Epithelial cell of prostate (primary cell): ENCODE data around the gene PDS5B.

ENCODE experiments used
- DNase-seq: peaks from one replicate; pipeline ENCODE4 v3.0.0-alpha.2; 2011; ENCODE audit warnings: low read depth, low spot score
- H3K27ac ChIP-seq: fragments of 450-650 bp; 2 replicates; pipeline ENCODE4 v1.5.1; 2017; ENCODE audit warnings: mild to moderate bottlenecking

The PDS5B gene

DNA sequence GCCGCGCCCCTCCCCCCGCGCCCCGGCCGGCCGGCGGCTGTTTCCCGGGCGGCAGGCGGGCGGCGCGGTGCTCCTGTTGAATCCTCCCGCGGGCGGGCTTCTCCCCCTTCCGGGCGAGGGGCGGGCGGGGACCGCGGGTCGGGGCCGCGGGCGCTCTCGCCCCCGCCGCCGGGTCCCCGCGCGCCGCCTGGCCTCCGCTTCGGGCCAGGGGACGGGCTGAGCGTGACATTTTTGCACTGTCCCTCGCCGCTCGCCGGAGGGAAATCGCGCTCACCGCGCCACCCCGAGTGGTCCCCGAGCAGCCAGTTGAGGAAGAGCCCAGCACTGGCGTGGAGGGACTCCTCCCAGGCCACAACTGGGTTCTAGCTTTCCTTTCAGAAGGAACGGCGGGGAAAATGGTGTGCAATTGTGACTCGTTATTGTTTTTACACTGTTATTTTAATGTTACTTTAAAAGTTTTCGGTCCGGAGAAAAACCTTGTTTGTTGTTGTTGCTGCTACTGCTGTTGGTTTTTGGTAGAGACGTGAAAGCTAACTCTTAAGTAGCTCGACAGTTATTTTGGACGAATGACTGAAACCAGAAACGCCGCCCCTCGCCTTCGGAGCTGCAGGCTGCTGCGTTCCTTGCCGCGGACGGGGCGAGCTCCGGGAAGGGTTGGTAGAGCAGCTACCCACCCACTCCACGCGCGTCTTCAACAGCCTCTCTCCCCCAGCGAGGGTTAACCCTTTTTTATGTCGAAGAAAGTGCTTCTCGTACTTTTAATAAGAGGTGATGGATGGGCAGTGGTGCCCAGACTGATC, 959 bp downstream of the PDS5B start:
- H3K27ac ChIP-seq, result peak overlapping the region; percentile 83
- DNase-seq, result no peak

DNA sequence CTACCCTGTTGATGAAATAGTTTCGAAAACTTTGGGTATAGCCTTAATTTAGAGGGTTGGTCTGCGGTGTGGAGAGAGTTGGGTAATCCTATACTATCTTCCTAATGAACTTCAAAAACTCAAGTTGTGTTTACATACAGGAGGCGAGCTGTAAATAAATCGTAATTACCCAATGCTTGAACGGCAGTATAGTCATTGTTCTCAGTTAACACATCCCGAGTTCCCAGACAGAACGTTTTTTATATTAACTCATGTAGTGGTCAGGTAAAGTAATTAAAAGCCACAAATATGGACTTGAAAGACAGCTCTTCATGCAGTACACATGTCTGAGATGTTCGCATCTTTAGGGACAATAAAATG, 1.5 kb downstream of the PDS5B start:
- H3K27ac ChIP-seq, result peak overlapping the region; percentile 83
- DNase-seq, result no peak

DNA sequence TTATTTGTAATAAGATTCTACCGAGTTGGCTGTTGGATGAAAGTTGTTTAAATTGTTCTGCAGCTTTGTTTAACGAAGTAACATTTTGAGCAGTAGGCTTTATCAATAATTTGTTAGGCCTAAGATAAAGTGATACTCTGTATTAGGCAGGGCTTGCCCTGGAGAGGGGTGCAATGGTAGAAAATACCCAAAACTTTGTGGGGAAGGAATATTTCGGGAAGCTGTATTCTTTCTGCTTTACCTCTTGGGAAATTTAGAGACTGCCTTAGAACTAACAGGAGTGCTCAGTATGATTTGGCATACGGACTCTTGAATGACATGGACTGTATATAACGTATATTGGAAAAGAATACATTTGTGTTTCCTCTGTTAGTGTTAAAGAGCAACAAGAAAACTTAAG, 2.5 kb downstream of the PDS5B start:
- no peak for DNase-seq
- no peak overlapping the region for H3K27ac ChIP-seq

DNA sequence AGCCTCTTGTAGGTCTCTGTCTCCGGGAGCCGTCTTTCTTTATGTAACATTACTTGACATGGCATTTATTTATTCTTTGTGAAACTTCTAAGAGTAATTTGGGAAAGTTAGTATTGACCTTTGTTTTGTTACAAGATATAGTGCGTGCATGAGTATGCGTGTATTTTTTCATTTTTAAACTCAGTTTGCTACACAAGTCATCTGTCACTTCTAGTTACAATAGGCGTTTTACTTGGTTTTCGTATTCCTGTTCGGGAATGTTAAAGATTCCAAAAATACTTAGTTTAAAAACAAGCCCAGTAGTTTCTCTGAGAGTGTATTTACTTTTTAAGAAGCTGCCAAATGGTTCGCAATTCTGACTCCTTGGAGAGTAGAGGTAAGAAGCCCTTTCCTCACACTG, 3.2 kb downstream of the PDS5B start:
- DNase-seq, result no peak
- H3K27ac ChIP-seq, result no peak overlapping the region

DNA sequence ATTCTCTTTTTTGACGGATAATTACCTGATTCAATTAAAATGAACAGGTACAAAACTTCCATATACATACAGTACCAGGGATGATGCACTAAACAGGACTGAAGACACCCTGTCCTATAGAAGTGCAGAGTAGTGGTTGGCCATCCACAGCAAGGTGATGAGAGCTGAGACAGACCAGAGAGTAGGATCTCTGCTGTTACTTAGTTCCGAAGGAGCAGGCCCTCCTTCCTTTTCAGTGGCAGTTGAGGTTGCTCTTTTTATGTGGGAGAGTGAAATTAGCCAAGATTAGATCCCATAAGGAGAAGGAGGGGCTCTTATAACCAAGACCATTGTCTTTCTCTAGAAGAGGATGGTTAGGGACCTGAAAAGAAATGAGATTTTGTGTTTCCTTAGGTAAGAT, 4.0 kb downstream of the PDS5B start:
- no peak for DNase-seq
- no peak overlapping the region for H3K27ac ChIP-seq

DNA sequence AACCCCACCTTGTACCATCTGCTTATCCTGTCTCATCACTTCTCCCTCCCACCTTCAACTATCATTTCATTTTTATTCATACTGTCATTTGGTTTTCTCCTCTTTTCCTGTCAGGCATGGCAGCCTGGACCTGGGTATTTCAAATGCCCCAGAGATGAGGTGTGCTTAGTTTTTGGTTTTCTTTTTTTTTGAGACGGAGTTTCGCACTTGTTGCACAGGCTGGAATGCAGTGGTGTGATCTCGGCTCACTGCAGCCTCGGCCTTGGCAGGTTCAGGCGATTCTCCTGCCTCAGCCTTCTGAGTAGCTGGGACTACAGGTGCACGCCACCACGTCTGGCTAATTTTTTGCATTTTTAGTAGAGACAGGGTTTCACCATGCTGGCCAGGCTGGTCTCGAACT, 5.8 kb downstream of the PDS5B start:
- no peak overlapping the region for H3K27ac ChIP-seq
- no peak for DNase-seq

DNA sequence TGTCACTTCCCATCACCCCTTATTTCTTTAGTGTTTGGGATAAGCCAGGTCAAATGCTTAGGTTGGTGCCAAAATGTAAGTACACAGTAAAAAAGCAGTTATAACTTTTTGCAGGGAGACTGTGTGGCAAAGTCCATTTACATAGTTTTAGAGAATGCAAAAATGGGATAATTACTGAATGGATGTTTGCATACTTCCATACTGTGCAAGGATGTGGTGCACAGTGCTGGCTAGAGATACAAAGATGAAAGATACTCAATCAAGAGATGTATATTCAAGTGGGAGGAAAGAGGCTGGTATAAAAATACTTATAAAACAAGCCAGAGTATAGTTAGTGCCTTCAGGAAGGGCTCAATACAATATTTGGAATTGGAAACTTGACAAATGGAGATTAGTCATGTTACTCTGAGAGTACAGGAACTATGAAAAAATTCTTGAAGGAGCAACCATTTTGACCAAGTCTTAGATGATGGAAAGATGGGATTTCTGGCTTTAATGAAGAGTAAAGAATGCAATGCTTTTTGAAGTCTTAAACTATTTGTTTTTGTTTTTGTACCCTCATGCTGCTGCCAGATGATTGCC, 8.0 kb downstream of the PDS5B start:
- no peak overlapping the region for H3K27ac ChIP-seq
- no peak for DNase-seq

DNA sequence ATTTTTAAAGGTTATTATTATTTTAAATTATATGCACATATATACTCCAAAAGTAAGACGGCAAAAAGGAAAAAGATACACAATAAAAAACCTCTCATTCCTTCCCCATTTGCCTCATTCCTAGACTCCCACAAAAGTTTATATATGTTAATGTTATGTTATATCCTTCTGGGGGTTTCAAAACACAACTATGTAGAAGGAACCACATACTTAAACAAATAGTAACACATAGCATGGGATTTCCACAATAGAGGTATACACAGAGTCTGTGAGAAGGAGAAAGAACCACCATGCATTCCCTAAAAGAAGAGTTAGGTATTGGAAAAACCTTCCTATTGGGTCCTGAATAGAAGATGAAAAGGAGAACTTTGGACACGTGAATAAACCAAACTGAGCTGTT, 9.1 kb downstream of the PDS5B start:
- DNase-seq, result no peak
- no peak overlapping the region for H3K27ac ChIP-seq

DNA sequence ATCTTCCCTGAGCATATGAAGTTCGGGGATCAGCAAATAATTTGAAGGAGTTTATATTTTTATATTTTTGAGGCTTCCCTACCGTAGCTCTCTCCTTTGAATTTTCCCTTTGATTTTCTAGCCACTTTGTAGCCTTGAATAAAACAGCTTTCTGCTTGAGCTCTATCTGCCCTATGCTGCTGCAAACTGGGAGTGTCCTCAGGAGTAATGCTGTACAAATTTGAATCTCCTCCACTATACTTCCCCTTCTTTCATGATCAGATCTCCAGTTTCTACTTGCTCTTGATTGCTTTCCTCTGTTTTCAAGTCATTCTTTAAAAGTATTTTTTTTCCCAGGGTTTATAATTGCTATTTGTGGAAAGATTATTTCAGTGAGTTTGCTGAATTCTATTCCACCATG, 14.6 kb downstream of the PDS5B start:
- H3K27ac ChIP-seq, result no peak overlapping the region

DNA sequence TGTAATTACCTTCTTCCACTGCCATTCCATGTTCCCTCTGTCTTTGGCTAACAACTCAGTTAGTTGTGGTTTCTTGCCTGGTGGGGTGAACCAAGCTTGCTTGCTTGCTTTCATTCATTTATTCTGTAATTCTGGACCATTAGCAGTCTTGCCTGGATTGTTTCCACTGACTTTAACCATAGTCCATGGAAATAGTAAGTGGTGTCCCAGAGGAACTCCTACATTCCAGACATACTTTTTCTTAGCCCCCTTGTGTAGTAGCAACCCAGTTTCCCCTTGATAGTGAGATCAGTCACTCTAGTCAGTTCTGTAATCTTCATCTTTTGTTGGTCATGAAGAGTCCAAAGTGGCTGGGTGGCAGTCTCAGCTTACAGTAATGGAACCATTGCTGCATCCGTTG, 23.2 kb downstream of the PDS5B start:
- no peak for DNase-seq

More for the DNA sequence above, 14.6 kb downstream of the PDS5B start:
- DNase-seq, result no peak

DNA sequence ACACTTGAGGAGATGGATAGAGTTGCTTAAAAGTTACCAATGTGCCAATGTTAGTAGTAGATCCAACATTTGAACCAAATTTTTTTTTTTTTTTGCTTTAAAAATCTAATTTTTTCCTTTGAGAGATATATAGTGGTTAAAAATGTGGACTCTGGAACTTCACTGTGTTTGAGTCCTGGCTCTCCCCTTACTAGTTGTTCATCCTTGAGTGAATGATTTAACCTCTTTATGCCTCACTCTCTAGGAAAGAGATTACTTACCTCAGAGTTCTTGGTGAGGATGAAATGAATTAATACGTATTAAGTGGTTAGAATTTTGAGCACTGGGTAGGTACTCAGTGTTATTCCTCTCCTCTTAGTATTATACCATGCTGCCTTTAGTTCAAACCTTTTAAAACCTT, 24.3 kb downstream of the PDS5B start:
- no peak for DNase-seq
- no peak overlapping the region for H3K27ac ChIP-seq

More for the DNA sequence above, 23.2 kb downstream of the PDS5B start:
- no peak overlapping the region for H3K27ac ChIP-seq

DNA sequence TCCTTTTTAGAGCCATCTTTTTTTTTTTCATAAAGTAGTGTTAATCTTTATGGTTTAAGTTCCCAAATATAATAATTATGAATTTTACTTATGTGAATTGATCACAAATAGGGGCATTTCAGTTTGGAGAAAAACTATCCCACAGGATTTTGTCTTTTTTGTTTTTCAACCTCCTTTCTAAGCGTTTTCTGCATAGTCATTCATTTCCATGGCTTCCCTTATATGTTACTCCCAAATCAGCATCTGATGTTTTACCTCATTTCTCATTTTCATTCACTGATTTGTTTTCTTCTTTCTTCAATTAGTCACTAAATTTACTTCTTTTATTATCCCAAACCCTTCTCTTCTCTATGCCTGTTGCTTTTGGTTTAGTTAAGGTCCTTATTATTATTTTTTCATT, 24.7 kb downstream of the PDS5B start:
- no peak for DNase-seq

DNA sequence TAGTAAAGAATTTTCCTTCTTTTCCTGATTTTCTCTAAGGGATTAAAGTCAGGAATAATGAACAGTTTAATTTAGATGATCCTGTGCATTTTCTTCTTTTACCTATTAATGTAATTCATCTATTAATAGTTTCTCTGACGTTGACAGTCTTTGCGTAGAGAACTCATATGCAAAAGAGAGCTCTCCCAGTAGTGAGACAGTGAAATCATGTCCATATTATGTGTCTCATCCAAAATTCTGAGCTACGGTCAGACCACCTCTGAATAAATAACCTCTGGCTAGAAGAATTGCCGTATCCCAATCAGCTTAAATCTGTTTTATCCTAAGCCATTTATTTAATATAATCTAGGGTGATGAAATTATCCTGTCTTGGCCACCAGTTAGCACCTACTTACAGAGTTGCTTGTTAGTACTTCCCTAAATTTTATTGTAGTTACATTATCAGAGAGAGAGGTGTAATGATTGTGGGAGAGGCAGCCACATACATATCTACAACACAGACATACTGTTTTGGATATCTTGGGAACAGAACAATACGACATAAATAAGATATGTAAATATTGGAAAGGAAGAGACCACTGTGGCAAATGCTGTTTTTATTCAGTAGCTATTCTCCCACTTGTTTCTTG, 30.7 kb downstream of the PDS5B start:
- H3K27ac ChIP-seq, result no peak overlapping the region
- DNase-seq, result no peak

More for the DNA sequence above, 24.7 kb downstream of the PDS5B start:
- H3K27ac ChIP-seq, result no peak overlapping the region

DNA sequence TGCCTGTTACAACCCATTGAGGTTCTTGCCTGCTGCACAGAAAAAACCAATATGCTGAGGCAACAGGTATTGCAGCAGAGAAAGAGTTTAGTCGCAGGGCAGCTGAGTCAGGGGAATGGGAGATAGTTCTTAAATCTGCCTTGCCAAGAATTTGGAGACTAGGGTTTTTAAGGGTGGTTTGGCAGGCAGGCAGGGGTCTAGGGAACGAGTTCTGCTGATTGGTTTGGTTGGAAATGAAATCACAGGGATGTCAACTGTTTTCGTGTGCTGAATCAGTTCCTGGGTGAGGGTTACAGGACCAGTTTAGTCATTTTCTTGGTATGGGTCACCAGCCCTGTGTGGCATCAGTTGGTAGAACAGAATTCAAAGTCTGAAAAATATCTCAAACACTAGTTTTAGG, 36.6 kb downstream of the PDS5B start:
- DNase-seq, result no peak

DNA sequence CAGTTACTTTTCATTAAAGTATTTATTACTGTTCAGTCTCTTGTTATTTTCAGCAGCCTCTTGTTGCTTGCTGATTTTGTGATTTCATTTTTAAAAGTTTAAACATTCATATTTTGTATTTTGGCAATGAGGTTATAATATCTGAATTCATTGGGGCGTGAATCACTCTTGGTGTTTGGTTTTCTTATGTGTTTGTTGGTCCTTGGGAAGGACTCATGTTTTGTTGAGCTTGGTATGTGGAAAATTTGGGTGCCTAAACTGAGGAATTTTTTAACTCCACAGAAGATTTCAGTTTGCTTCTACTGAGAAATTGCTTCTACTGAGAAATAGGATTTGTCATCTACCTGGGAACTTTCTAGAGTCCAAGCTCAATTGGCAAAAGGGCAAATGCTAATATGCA, 38.2 kb downstream of the PDS5B start:
- DNase-seq, result no peak
- no peak overlapping the region for H3K27ac ChIP-seq

More for the DNA sequence above, 36.6 kb downstream of the PDS5B start:
- no peak overlapping the region for H3K27ac ChIP-seq

DNA sequence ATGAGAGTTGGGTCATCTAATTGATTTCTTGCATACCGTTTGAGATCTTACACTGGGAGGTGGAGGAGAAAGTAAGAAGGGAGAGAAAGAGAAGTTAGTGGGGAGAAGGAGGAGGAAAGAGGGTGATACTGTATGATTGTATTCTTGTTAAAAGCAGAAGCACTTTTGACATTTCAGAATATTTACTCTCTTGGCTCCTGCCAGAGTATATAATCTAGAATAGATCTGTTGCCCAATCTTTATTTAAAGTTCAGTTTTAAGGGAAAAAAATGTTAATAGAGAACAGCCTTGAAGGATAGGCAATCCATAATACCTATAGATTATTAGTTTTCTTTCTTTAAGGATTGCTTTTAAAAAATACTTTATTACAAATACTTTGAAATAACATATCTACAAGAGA, 41.5 kb downstream of the PDS5B start:
- DNase-seq, result no peak
- H3K27ac ChIP-seq, result no peak overlapping the region

DNA sequence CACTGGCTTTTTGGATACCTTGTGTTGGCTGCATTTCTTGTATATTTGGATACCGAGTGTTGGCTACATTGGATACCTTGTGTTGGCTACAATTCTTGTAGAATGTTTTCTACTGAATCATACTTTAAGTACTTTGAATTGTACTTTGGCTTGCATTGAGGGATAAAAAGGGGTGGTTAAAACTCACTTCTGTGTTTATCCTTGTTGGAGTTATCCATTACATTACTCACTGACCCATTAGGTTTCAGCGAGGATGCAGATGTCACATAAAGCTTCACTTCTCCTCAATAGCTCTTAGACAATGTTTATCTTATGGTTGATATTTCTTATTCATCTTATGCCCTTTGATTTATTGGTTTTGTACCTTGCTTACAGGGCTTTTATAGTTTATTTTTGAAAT, 43.1 kb downstream of the PDS5B start:
- no peak for DNase-seq
- H3K27ac ChIP-seq, result no peak overlapping the region

DNA sequence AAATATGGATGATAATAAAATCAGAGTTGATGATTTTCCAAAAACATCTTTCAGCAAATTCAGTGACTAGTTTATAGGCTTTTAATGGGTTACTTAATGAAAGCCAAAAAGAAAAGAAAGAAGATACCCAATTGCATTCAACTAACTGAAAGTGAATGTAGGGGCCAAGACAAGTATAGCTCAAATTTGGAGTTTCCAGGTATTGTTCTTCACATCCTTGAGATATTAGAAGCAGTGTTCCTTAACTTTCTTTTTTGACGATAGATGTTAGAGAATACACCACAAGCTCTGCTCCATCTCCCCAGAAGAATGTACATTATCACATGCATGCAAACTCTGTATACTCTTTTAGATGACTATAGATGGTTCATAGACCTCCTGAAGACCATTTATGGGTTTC, 43.6 kb downstream of the PDS5B start:
- H3K27ac ChIP-seq, result no peak overlapping the region
- no peak for DNase-seq

DNA sequence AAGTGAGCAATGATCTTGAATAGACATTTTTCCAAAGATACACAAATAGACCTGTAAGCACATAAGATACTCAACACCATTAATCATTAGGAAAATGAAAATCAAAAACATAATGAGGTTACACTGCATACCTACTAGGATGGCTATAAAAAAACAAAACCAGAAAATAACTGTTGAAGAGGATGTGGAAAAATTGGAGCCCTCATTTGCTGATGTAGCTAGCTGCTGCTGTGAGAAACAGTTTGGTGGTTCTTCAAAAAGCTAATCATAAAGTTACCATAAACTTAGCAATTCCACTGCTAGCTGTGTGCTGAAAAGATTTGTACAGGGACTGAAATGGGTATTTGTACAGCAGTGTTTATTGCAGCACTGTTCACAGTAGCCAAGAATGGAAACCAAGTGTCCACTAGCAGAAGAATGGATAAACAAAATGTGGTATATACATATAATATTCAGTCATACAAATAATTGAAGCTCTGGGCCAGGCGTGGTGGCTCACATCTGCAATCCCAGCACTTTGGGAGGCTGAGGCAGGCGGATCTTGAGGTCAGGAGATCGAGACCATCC, 46.2 kb downstream of the PDS5B start:
- DNase-seq, result no peak
- no peak overlapping the region for H3K27ac ChIP-seq

DNA sequence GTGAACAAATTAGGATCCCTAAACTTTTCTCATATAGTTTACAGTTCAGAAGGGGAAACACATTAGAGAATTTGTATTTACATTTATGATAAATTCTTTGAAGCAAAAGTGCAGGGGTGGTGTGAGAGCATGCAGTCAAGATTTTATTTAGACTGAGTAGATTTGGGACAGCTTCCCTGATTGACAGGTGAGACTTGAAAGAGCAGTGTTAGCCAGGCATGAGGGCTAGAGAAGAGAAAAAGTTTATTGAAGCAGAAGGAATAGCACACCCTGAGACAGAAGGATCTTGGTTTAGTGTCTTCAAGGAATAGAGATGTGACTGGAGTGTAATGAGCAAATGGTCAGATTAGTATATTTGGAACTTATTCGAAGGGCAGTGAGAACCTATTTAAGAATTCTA, 50.5 kb downstream of the PDS5B start:
- DNase-seq, result no peak
- H3K27ac ChIP-seq, result no peak overlapping the region

DNA sequence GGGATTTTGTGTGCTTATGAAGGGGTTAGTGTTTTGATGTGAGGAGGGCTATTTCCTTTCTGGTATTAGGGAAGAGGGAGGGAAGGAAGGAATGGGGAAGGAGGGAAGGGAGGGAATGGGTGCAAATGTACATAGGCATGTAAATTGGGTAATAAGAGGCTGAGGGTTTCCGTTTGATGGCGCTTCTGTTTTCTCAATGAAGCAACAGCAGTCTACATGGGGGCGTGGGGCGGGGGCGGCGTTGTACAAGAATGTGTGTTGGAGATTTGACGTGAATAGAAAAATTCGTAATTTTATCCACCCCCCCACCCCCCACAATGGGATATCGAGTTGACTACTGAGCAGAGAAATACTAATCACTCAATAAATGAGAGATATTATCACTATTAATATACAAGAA, 52.5 kb downstream of the PDS5B start:
- H3K27ac ChIP-seq, result no peak overlapping the region
- DNase-seq, result no peak
